ENCODE data around the gene SRSF12.

The SRSF12 gene

DNA sequence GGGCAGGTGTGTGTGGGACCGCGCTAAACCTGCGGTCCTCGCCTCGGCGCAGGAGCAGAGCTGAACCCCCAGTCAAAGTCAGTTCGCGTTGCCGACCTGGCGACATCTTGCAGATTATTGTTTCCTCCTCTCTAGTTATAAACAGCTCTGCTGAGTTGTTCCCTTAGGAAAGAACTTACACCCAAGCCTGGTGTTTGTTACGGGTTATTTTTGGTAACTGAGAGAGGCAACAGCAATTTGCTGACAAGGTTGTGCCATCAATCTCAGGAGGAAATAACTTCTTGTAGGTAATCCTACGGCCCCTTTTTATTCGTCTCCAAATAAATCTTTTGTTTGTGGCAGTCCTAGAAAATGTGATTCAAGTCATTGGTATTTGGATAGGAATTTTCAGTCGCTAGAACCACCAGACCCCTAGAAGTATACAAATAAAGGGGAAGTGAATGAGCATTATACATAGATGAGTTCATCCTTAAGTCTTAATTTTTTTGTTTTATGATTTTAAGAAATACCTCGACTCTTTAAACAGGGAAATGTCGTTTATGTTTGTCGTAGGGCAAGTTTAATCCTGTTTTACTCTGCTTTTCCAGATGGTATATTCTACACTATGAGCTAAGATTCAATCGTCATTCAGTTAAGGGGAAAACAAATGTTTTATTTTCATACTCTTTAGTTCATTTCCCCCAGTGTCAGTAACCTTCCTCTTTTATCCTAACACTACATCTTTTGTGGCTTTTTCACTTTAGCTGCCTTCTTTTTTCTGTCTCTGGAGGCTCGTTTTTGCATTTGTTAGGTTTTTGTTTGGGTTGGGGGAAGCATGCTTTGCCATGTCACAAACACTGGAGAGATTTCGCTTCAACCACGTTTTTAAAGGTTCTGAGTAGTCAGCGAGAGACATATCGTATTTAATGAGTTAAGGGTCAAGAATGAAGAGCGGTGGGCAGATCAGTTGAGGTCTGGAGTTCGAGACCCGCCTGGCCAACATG is 29.1 kb upstream of the SRSF12 start:
- TF ChIP-seq EZH2phosphoT487 (IDR thresholded peaks at IDR 0.05; ENCODE audit: borderline replicate concordance) = no peak
- no peak for TF ChIP-seq CTCF (conservative IDR thresholded peaks at IDR 0.05; ENCODE audit: low read length)
- H2AFZ ChIP-seq (ENCODE audit: low read length) = peak overlapping the region; percentile 100

DNA sequence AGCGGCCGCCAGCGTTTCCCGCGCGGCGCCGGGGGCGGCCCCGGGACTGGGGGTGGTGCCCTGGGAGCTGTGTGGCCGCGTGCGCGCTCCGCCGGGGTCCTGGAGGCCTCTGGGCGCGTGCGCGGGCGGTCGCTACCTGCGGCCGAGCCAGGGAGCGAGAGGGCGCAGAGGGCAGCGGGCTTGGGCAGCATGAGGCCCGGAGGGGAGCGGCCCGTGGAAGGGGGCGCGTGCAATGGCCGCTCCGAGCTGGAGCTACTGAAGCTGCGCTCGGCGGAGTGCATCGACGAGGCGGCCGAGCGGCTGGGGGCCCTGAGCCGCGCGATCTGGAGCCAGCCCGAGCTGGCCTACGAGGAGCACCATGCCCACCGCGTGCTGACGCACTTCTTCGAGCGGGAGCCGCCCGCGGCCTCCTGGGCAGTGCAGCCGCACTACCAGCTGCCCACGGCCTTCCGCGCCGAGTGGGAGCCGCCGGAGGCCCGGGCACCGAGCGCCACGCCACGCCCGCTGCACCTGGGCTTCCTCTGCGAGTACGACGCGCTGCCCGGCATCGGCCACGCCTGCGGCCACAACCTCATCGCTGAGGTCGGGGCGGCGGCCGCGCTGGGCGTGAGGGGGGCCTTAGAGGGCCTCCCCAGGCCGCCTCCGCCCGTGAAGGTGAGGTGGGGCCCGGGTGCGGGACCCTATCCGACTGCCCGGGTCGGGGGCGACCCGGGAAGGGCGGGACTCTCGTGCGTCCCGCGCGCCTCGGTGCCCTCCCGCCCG is 28.3 kb upstream of the SRSF12 start, which contains the start of gene PM20D2:
Gene PM20D2, plus strand, starts transcription at position 100 of the 762 bp plus-strand sequence. Its CDS starts 90 bp downstream, at position 190.
- Histone ChIP-seq H3K9me2 (replicated peaks; ENCODE audit: low read depth, low read length) (no peaks in the 10 kb centered on the region), H3F3A (ENCODE audit: low read depth) (0 out of 2 replicates have a peak, but pooled peaks cover 4% of the 10 kb centered on the region), H3K4me2 (ENCODE audit: low read depth, low read length, poor library complexity, severe bottlenecking) (peak within 1 kb of the TSS; percentile 77), H3K36me3 (ENCODE audit: insufficient read depth, low read length) (no peaks in the 10 kb centered on the region), H3K9me3 (ENCODE audit: insufficient read depth, low read depth, low read length) (no peaks in the 10 kb centered on the region), H3K79me2 (ENCODE audit: insufficient read depth, low read length) (peaks cover 41% of the 10 kb centered on the region), H2AFZ (ENCODE audit: low read length) (peak within 1 kb of the TSS; percentile 100), H4K20me1 (ENCODE audit: insufficient read depth, low read length, poor library complexity, severe bottlenecking) (peaks cover 9% of the 10 kb centered on the region), H3K4me3 (ENCODE audit: low read length, poor library complexity, severe bottlenecking) (peak within 1 kb of the TSS; percentile 97), H3K9ac (ENCODE audit: low read depth, low read length, poor library complexity, severe bottlenecking) (peak within 1 kb of the TSS; percentile 86), H3K4me1 (ENCODE audit: insufficient read depth, low read length, poor library complexity, severe bottlenecking) (peaks cover 50% of the 10 kb centered on the region), H3K27me3 (ENCODE audit: insufficient read depth, low read length, poor library complexity, severe bottlenecking) (no peaks in the 10 kb centered on the region)
- TF ChIP-seq EZH2phosphoT487 (IDR thresholded peaks at IDR 0.05; ENCODE audit: borderline replicate concordance) (no peak), CTCF (conservative IDR thresholded peaks at IDR 0.05; ENCODE audit: low read length) (no peak)

More for the DNA sequence above, 29.1 kb upstream of the SRSF12 start:
- Histone ChIP-seq H3K4me1 (ENCODE audit: insufficient read depth, low read length, poor library complexity, severe bottlenecking) (peaks cover 57% of the 10 kb centered on the region), H3K79me2 (ENCODE audit: insufficient read depth, low read length) (peaks cover 41% of the 10 kb centered on the region), H3F3A (ENCODE audit: low read depth) (0 out of 2 replicates have a peak, but pooled peaks cover 4% of the 10 kb centered on the region), H4K20me1 (ENCODE audit: insufficient read depth, low read length, poor library complexity, severe bottlenecking) (peaks cover 9% of the 10 kb centered on the region), H3K36me3 (ENCODE audit: insufficient read depth, low read length) (no peaks in the 10 kb centered on the region), H3K4me2 (ENCODE audit: low read depth, low read length, poor library complexity, severe bottlenecking) (peak overlapping the region; percentile 77), H3K9ac (ENCODE audit: low read depth, low read length, poor library complexity, severe bottlenecking) (peak overlapping the region; percentile 86), H3K27me3 (ENCODE audit: insufficient read depth, low read length, poor library complexity, severe bottlenecking) (no peaks in the 10 kb centered on the region), H3K9me3 (ENCODE audit: insufficient read depth, low read depth, low read length) (no peaks in the 10 kb centered on the region), H3K9me2 (replicated peaks; ENCODE audit: low read depth, low read length) (no peaks in the 10 kb centered on the region), H3K4me3 (ENCODE audit: low read length, poor library complexity, severe bottlenecking) (peak overlapping the region; percentile 97)

GRCh38 chr6:89145091-89145955 is 27.5 kb upstream of the SRSF12 start:
- H3K4me1 ChIP-seq (ENCODE audit: insufficient read depth, low read length, poor library complexity, severe bottlenecking) = peaks cover 50% of the 10 kb centered on the region
- H3K36me3 ChIP-seq (ENCODE audit: insufficient read depth, low read length) = no peaks in the 10 kb centered on the region
- 0 out of 2 replicates have a peak, but pooled peaks cover 4% of the 10 kb centered on the region for H3F3A ChIP-seq (ENCODE audit: low read depth)
- H3K4me2 ChIP-seq (ENCODE audit: low read depth, low read length, poor library complexity, severe bottlenecking) = peak overlapping the region; percentile 77
- peaks cover 41% of the 10 kb centered on the region for H3K79me2 ChIP-seq (ENCODE audit: insufficient read depth, low read length)
- H2AFZ ChIP-seq (ENCODE audit: low read length) = peak overlapping the region; percentile 100
- no peaks in the 10 kb centered on the region for H3K27me3 ChIP-seq (ENCODE audit: insufficient read depth, low read length, poor library complexity, severe bottlenecking)
- H3K9me3 ChIP-seq (ENCODE audit: insufficient read depth, low read depth, low read length) = no peaks in the 10 kb centered on the region
- no peaks in the 10 kb centered on the region for H3K9me2 ChIP-seq (replicated peaks; ENCODE audit: low read depth, low read length)
- H3K9ac ChIP-seq (ENCODE audit: low read depth, low read length, poor library complexity, severe bottlenecking) = peak overlapping the region; percentile 86
- H4K20me1 ChIP-seq (ENCODE audit: insufficient read depth, low read length, poor library complexity, severe bottlenecking) = peaks cover 9% of the 10 kb centered on the region
- H3K4me3 ChIP-seq (ENCODE audit: low read length, poor library complexity, severe bottlenecking) = peak overlapping the region; percentile 97
- TF ChIP-seq CTCF (conservative IDR thresholded peaks at IDR 0.05; ENCODE audit: low read length) (no peak), EZH2phosphoT487 (IDR thresholded peaks at IDR 0.05; ENCODE audit: borderline replicate concordance) (no peak)
